Measurements from ENCODE around the gene ACR. TPM values are rescaled to one million over a fixed set of nuclear protein-coding genes. Genes with fewer than 3 reads are reported as not detected.
"Not testable (repeated sequence)": the region's sequence is repeated elsewhere in the genome, so short reads cannot be mapped to it uniquely, and the experiment has no call there.

Gene ACR
- total and polyA plus RNA-seq, 2 experiments from 2014 or later, result not detected

- not testable (repeated sequence) for H3K27ac ChIP-seq (ENCODE audit: low read depth); H3K27me3 Mint-ChIP-seq (ENCODE audit: insufficient read depth, low read depth, poor library complexity); H3K79me2 ChIP-seq (replicated peaks; ENCODE audit: insufficient read depth); H3K4me1 ChIP-seq (ENCODE audit: insufficient read depth); H3K36me3 Mint-ChIP-seq (ENCODE audit: low read depth); H3K36me3 ChIP-seq (ENCODE audit: insufficient read depth); H3K4me3 ChIP-seq; DNase-seq (ENCODE audit: low spot score); H3K9me3 Mint-ChIP-seq; H3K4me1 Mint-ChIP-seq; H3K9me2 ChIP-seq (ENCODE audit: insufficient read depth); H3K27ac Mint-ChIP-seq; ATAC-seq; H3K4me2 ChIP-seq; H4K20me1 ChIP-seq (replicated peaks; ENCODE audit: insufficient read depth); H3F3A ChIP-seq (replicated peaks; ENCODE audit: low read depth); H3K27me3 ChIP-seq (ENCODE audit: insufficient read depth); H2AFZ ChIP-seq
- peak overlapping the region; percentile 65 for H3K4me3 Mint-ChIP-seq
These were observed 44.2 kb downstream of the ACR start for GRCh38 chr22:50782253-50782652.

DNA sequence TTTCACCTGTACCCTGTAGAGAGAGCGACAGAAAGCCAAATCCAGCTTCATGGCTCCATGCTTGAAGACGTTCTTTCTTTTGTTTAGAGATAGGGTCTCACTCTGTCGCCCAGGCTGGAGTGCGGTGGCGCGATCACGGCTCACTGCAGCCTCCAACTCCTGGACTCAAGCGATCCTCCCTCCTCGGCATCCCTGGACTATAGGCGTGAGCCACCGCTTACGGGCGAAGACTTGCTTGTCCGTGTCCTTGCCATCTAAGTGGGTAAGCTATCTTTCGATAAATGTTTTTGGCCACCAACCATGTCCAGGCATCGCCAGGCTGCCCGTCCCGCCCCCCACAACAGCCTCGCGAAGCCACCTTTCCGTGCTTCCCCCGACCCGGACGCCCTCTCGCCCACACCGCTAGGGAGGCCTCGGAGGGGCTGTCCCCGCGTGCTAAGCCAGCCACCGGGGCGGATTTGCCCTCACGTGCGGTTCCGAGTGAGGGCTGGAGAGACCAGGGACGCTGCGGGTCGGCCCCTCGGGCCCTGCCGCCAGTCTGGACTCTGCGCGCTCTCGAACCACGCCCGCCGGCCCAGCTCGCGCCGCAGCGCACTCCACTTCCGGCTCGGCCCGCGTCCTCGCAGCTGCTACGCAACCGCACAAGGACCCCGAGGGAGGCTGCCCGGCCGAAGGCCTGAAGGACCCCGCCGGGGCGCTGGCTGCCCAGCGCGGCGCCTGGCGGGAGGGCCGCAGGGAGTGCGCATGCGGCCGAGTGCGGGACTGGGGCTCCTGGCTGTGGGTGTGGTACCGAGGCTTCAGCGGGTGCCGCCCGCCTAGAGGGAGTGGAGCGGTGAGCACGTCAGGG, 45.3 kb downstream of the ACR start, which contains the start of gene RABL2B:
RABL2B (minus strand) TSS at position 604 of the 847 bp plus-strand sequence. CDS start 1,342 bp downstream, outside the sequence.
- ATAC-seq, result peak; percentile 99
- H3K27ac ChIP-seq (ENCODE audit: low read depth), result not testable (repeated sequence)

GRCh38 chr22:50783880-50784276, 45.9 kb downstream of the ACR start:
- not testable (repeated sequence) for H3K9me3 Mint-ChIP-seq; H3K27me3 Mint-ChIP-seq (ENCODE audit: insufficient read depth, low read depth, poor library complexity); H3K4me1 Mint-ChIP-seq; H3K79me2 ChIP-seq (replicated peaks; ENCODE audit: insufficient read depth); H3K9me2 ChIP-seq (ENCODE audit: insufficient read depth); H3K4me1 ChIP-seq (ENCODE audit: insufficient read depth); H3F3A ChIP-seq (replicated peaks; ENCODE audit: low read depth); H3K27ac ChIP-seq (ENCODE audit: low read depth); H3K36me3 ChIP-seq (ENCODE audit: insufficient read depth); H4K20me1 ChIP-seq (replicated peaks; ENCODE audit: insufficient read depth); H3K36me3 Mint-ChIP-seq (ENCODE audit: low read depth); H2AFZ ChIP-seq; H3K27ac Mint-ChIP-seq; DNase-seq (ENCODE audit: low spot score); H3K27me3 ChIP-seq (ENCODE audit: insufficient read depth)
- peak overlapping the region; percentile 76 for H3K4me2 ChIP-seq
- ATAC-seq, result peak; percentile 35
- H3K4me3 ChIP-seq, result peak overlapping the region; percentile 60
- H3K4me3 Mint-ChIP-seq, result peak overlapping the region; percentile 87

More for the DNA sequence above, 45.3 kb downstream of the ACR start, which contains the start of gene RABL2B:
- H3K4me1 Mint-ChIP-seq; H3K27me3 Mint-ChIP-seq (ENCODE audit: insufficient read depth, low read depth, poor library complexity); H3K27me3 ChIP-seq (ENCODE audit: insufficient read depth); H3K9me3 Mint-ChIP-seq; H3K79me2 ChIP-seq (replicated peaks; ENCODE audit: insufficient read depth); H3K4me1 ChIP-seq (ENCODE audit: insufficient read depth); H3K36me3 Mint-ChIP-seq (ENCODE audit: low read depth); H3F3A ChIP-seq (replicated peaks; ENCODE audit: low read depth); H4K20me1 ChIP-seq (replicated peaks; ENCODE audit: insufficient read depth); H3K36me3 ChIP-seq (ENCODE audit: insufficient read depth); H3K27ac Mint-ChIP-seq; H2AFZ ChIP-seq; H3K9me2 ChIP-seq (ENCODE audit: insufficient read depth): not testable (repeated sequence)
- peak; percentile 59 for TF ChIP-seq POLR2AphosphoS5 (IDR thresholded peaks at IDR 0.05; ENCODE audit: low read depth)
- H3K4me3 Mint-ChIP-seq, result peak within 1 kb of the TSS; percentile 87
- Histone ChIP-seq H3K4me3 (peak within 1 kb of the TSS; percentile 60), H3K4me2 (peak within 1 kb of the TSS; percentile 78)
- peak; percentile 94 for DNase-seq (ENCODE audit: low spot score)

DNA sequence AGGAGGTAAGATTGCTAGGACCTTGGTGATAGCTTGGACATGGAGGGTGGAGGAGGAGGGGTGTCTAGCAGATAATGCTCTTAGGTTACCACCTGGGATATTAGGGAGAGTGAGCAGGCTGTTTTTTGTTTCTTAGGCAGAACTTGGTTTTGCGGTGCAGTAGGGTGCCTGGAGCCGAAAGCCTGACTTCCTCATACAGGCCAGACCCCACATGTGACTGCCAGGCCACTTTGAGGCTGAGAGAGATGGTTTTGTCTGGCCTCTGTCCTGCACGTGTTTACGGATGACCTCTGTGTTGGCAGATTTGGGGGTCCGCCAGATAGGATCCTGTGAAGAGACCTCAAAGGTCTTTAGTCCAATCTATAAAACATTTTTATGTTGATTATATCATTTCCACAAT, 47.3 kb downstream of the ACR start:
- not testable (repeated sequence) for H3K4me3 ChIP-seq, H3K4me3 Mint-ChIP-seq, H3K4me1 Mint-ChIP-seq

DNA sequence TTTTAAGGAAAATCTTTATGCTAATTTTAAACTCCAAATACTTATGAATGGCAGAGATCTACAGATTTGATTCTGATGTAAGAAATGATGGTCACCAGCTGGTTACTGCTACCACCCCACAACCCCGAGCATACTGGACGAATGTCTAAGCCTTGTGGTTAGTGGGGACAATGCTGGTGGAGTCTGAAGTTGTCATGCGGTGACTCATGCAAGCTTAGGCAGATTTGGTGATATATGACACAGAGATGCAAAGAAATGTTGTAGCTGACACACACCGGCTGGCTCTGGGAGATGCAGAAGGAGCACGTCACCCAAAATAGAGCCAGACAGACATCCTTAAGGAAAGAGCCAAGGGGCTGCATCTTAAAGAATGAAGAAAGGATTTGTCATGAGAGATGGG, 48.9 kb downstream of the ACR start:
- H3K4me3 ChIP-seq; DNase-seq (ENCODE audit: low spot score); H3K27ac ChIP-seq (ENCODE audit: low read depth); H3K4me2 ChIP-seq; H3K9me2 ChIP-seq (ENCODE audit: insufficient read depth); H4K20me1 ChIP-seq (replicated peaks; ENCODE audit: insufficient read depth); H3K27ac Mint-ChIP-seq; ATAC-seq; H3K27me3 Mint-ChIP-seq (ENCODE audit: insufficient read depth, low read depth, poor library complexity); H3K36me3 Mint-ChIP-seq (ENCODE audit: low read depth); H3F3A ChIP-seq (replicated peaks; ENCODE audit: low read depth); H3K9me3 Mint-ChIP-seq; H3K4me3 Mint-ChIP-seq; H3K4me1 Mint-ChIP-seq; H2AFZ ChIP-seq; H3K79me2 ChIP-seq (replicated peaks; ENCODE audit: insufficient read depth); H3K4me1 ChIP-seq (ENCODE audit: insufficient read depth); H3K36me3 ChIP-seq (ENCODE audit: insufficient read depth); H3K27me3 ChIP-seq (ENCODE audit: insufficient read depth): not testable (repeated sequence)

More for the DNA sequence above, 47.3 kb downstream of the ACR start:
- H3K9me3 Mint-ChIP-seq; H3F3A ChIP-seq (replicated peaks; ENCODE audit: low read depth); H3K27ac ChIP-seq (ENCODE audit: low read depth); ATAC-seq; H3K9me2 ChIP-seq (ENCODE audit: insufficient read depth); H3K36me3 ChIP-seq (ENCODE audit: insufficient read depth); DNase-seq (ENCODE audit: low spot score); H3K27me3 ChIP-seq (ENCODE audit: insufficient read depth); H3K4me1 ChIP-seq (ENCODE audit: insufficient read depth); H3K27ac Mint-ChIP-seq; H4K20me1 ChIP-seq (replicated peaks; ENCODE audit: insufficient read depth); H3K27me3 Mint-ChIP-seq (ENCODE audit: insufficient read depth, low read depth, poor library complexity); H3K36me3 Mint-ChIP-seq (ENCODE audit: low read depth); H3K79me2 ChIP-seq (replicated peaks; ENCODE audit: insufficient read depth); H2AFZ ChIP-seq; H3K4me2 ChIP-seq: not testable (repeated sequence)
